Breast epithelium (tissue), 3 donors: ENCODE results near the gene RASGRF2.

Experiments
- CTCF ChIP-seq, 3 donors: fragments of 450-650 bp; IDR thresholded peaks; one replicate each; pipeline ENCODE4 v1.5.1; 2016 to 2017; ENCODE audit warnings: antibody characterized with exemption in 3 of 3, mild to moderate bottlenecking in 3 of 3, moderate library complexity in 3 of 3
- POLR2A ChIP-seq: fragments of 450-650 bp; IDR thresholded peaks from one replicate; pipeline ENCODE4 v1.6.1; 2016; ENCODE audit warnings: antibody characterized with exemption, mild to moderate bottlenecking, moderate library complexity

GRCh38 chr5:81179959-81180358 is 219.8 kb downstream of the RASGRF2 start:
- TF ChIP-seq CTCF (IDR thresholded peaks at IDR 0.05) (no peak), POLR2A (no peak)
